HG02884 (cell line): ENCODE data around the gene ANAPC16.
A peak's percentile ranks its signal among the peaks of the same experiment; 100 is the strongest.
"Not testable (repeated sequence)": the region's sequence is repeated elsewhere in the genome, so short reads cannot be mapped to it uniquely, and the experiment has no call there.

ENCODE experiments used
- ATAC-seq: cut with Tn5 transposase; IDR thresholded peaks from one replicate; pipeline ENCODE4 v1.9.1; 2021; ENCODE audit warnings: mild to moderate bottlenecking, moderate library complexity; ENCODE audit not compliant: unreplicated experiment

ANAPC16 gene

GRCh38 chr10:72215611-72216549 is at the start of gene ANAPC16, which contains the start of gene ASCC1:
ANAPC16 (plus strand) TSS chr10:72216012; CDS start chr10:72223915, 7,903 bp downstream.
ASCC1 (minus strand) TSS chr10:72216276; CDS start chr10:72213298, 2,978 bp downstream.
- ATAC-seq: peak; percentile 86

GRCh38 chr10:72167118-72167517 is 48.7 kb upstream of the ANAPC16 start:
- ATAC-seq: no peak

- no peak for ATAC-seq
These were observed 45.5 kb upstream of the ANAPC16 start for GRCh38 chr10:72170263-72170662.

GRCh38 chr10:72170733-72171132 is 45.1 kb upstream of the ANAPC16 start:
- ATAC-seq: no peak

- ATAC-seq: no peak
These were observed 44.6 kb upstream of the ANAPC16 start for GRCh38 chr10:72171175-72171630.

- no peak for ATAC-seq
These were observed 42.6 kb upstream of the ANAPC16 start for GRCh38 chr10:72173262-72173618.

- no peak for ATAC-seq
These were observed 42.1 kb upstream of the ANAPC16 start for GRCh38 chr10:72173619-72174296.

GRCh38 chr10:72174297-72174662 is 41.5 kb upstream of the ANAPC16 start:
- no peak for ATAC-seq

GRCh38 chr10:72175149-72175548 is 40.7 kb upstream of the ANAPC16 start:
- ATAC-seq: peak; percentile 50

GRCh38 chr10:72176701-72177100 is 39.1 kb upstream of the ANAPC16 start:
- ATAC-seq: no peak

- ATAC-seq: no peak
These were observed 38.4 kb upstream of the ANAPC16 start for GRCh38 chr10:72177454-72177853.

GRCh38 chr10:72184156-72184555 is 31.7 kb upstream of the ANAPC16 start:
- ATAC-seq: no peak

- ATAC-seq: no peak
These were observed 29.4 kb upstream of the ANAPC16 start for GRCh38 chr10:72186258-72186981.

GRCh38 chr10:72186982-72187330 is 28.9 kb upstream of the ANAPC16 start:
- no peak for ATAC-seq

- no peak for ATAC-seq
These were observed 20.9 kb upstream of the ANAPC16 start for GRCh38 chr10:72194949-72195348.

GRCh38 chr10:72200883-72201282 is 14.9 kb upstream of the ANAPC16 start:
- ATAC-seq: no peak

GRCh38 chr10:72201293-72201692 is 14.5 kb upstream of the ANAPC16 start:
- ATAC-seq: no peak

- ATAC-seq: no peak
These were observed 11.5 kb upstream of the ANAPC16 start for GRCh38 chr10:72204296-72204695.

GRCh38 chr10:72204724-72205123 is 11.1 kb upstream of the ANAPC16 start:
- ATAC-seq: no peak

GRCh38 chr10:72206511-72207229 is 9.1 kb upstream of the ANAPC16 start:
- ATAC-seq: no peak

- not testable (repeated sequence) for ATAC-seq
These were observed 7.3 kb upstream of the ANAPC16 start for GRCh38 chr10:72208526-72208925.
